Measurements from ENCODE around the gene ENO3. TPM values are rescaled to one million over a fixed set of nuclear protein-coding genes. Genes with fewer than 3 reads are reported as not detected.

The ENO3 gene
- total RNA-seq, 1 donor from 2014 or later: 549 TPM

DNA sequence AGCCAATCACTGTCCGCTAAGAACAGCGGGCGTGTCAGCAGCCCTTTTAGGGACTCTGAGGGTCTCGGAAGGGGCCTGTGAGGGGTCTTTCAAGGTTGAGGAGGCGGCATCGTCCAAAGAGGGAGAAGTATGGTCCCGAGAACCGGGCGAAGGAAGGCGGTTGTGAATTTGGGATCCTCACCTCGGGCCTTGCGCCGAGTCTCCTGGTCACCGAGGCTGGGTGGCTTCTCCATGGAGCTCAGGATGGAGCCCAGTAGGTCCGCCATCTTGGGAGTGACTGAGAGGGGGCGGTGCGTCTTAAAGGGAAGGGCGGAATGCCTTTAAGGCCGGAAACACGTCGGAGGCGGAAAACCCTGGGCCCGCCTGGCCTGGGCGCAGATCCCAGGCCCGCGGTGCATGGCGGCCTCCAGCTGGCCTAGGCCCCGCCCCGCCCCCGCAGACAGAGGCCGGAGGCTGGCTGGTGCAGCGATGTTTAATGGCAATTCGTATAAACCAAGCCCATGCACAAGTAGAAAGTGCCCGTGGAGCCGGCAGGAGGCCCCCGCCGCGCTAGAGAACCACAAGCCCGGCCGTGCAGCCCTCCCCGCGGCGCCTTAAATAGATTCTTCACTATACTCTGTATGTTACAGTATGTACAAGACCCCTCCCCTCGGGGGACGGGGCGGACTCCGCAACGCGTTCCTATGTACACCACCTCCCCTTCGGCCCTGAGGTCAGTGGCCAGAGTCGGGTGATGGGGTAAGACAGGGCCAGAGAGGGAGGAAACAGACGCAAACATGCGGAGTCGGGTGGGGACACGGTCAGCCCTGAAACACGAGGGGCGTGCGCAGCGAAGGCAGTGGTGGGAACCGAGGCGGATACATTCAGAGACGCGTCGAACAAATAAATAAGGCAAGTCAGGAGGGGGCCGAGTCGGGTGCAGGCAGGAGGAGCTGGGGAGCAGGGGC, 16.9 kb downstream of the ENO3 start, which contains the start of gene SPAG7:
TSS of gene SPAG7 (minus strand) at position 279 of the 947 bp plus-strand sequence. CDS start at position 266, 13 bp downstream.
- ATAC-seq (peak; percentile 88), DNase-seq (ENCODE audit: missing footprints) (peak; percentile 97)
- intact Hi-C loops (cut with DNase I): loop anchor here (1.0 to 5.0 kb wide), 4 partner anchors 19 to 61 kb away; partner anchors contain the start of genes CAMTA2, PFN1, RNF167 and SLC25A11

DNA sequence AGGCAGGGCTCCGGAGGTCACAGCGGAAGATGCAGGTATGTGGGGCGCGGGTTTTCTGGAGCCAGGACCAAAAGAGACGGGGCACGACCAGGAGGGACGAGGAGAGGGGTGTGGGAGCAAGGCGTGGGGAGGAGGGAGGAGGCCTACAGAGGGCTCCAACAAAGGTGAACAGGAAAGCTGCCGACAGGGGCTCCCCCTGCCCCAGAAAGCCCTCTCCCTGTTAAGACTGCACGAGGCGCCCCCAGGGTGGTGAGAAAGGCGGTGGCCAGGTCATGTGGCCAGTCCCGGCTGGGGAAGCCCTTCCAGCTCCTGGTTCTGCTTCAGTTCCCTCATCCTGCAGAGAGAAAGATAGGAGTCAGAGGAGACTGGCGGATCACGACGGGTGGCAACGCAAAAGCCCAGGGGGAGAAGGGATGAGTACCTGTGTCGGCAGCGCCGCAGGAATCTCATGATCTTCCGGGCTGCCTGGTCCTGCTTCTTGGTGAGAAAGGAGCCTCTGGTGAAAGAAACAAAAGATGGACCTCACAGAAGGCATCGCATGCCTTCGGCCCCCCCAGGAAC, 17.6 kb downstream of the ENO3 start:
- intact Hi-C loops (cut with DNase I): loop anchor here (1.0 to 5.0 kb wide), 2 partner anchors 19 to 61 kb away; partner anchors contain the start of gene CAMTA2
- ATAC-seq (no peak), DNase-seq (ENCODE audit: missing footprints) (no peak)

DNA sequence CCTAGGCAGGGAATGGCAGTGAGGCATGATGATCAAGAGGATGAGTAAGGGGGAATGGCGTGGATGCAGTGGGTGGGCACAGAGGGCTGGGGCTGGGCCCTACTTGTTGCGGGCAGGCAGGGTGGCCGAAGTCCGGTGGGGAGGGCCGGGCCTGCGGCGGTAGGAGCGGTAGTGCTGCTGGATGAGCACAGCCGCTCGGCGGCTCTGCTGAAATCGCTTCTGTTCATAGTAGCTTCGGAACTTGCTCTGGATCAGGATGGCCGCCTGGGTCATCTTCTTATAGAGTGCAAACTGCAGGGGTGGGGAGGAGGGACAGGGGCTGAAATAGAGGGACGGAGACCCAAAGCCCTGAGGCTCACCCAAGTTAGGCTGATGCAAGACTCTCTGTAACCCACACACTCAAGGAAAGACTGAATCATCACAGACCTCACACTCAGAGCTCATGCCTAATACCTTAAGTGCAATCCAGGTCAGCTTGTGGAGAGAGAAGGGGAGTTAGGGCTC, 18.2 kb downstream of the ENO3 start:
- ATAC-seq: no peak
- DNase-seq (ENCODE audit: missing footprints): no peak
- intact Hi-C loops (cut with DNase I): loop anchor here (5.0 kb wide), 1 partner anchor 62 kb away; no protein-coding TSS in a partner anchor

GRCh38 chr17:4969551-4970173, 18.7 kb downstream of the ENO3 start:
- DNase-seq (ENCODE audit: missing footprints): no peak
- intact Hi-C loops (cut with DNase I): loop anchor here (5.0 kb wide), 1 partner anchor 62 kb away; no protein-coding TSS in a partner anchor
- ATAC-seq: no peak

DNA sequence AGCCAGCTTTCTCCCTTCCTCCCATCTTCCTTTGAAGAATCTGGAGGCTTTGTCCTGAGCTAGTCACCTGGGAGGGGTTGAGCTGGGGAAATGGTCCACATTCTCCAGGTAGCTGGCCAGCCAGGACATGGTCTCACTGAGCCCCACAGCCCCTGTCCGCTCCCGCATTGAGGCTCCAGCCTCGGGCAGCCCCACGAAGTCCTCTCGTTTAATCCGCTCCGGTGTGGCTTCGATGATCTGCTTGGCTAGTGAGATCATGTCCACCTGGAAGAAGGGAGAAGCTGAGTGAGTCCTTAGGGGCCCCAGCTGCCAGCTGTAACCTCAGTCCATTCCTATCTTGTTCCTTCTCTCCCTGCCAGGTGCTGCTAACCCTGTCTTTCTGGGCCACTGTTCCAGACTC, 19.4 kb downstream of the ENO3 start:
- intact Hi-C loops (cut with DNase I): no loop called here
- ATAC-seq (no peak), DNase-seq (ENCODE audit: missing footprints) (no peak)

- intact Hi-C loops (cut with DNase I): no loop called here
- ATAC-seq: no peak
- no peak for DNase-seq (ENCODE audit: missing footprints)
Observed at GRCh38 chr17:4971826-4972225, 20.9 kb downstream of the ENO3 start.

DNA sequence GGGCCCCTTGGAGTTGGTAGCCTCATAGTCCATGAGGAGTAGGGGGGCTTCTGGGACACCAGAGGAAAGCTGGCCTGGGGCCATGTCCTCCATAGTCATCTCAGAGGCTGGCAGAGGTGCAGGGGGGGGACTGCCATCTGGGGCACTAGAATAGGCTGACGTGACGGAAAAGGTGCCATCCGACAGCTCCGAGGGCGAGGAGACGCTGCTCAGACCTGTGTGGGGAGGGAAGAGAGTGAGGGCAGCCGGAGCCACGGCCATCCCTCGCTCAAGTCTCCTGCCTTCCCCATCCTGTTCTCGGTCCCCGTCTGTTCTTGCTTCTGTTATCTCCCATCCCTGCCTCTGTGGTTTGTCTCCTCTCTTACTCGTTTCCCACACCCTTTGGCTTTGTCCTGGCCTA, 21.4 kb downstream of the ENO3 start:
- DNase-seq (ENCODE audit: missing footprints) (no peak), ATAC-seq (no peak)
- intact Hi-C loops (cut with DNase I): no loop called here

DNA sequence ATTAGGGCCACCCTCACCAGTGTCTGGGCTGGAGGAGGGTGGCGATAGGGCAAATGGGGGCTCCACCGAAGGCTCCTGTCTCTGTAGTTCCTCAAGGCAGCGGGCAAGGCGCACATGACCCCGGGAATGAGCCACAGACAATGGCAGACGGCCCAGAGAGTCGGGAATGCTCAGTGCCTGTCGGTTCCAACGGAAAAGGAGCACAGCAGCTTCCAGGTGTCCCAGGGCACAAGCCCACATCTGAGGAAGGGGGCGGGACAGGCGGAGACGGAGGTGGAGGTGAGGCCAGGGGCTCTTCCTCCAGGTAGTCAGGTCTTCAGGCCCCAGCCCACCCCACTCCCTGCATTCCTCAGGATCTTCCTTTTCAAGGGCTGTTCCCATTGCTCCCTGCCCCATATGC, 21.8 kb downstream of the ENO3 start:
- intact Hi-C loops (cut with DNase I): no loop called here
- ATAC-seq (no peak), DNase-seq (ENCODE audit: missing footprints) (no peak)

- intact Hi-C loops (cut with DNase I): no loop called here
- DNase-seq (ENCODE audit: missing footprints): no peak
- peak; percentile 0 for ATAC-seq
Observed at GRCh38 chr17:4973256-4974114, 22.6 kb downstream of the ENO3 start.

DNA sequence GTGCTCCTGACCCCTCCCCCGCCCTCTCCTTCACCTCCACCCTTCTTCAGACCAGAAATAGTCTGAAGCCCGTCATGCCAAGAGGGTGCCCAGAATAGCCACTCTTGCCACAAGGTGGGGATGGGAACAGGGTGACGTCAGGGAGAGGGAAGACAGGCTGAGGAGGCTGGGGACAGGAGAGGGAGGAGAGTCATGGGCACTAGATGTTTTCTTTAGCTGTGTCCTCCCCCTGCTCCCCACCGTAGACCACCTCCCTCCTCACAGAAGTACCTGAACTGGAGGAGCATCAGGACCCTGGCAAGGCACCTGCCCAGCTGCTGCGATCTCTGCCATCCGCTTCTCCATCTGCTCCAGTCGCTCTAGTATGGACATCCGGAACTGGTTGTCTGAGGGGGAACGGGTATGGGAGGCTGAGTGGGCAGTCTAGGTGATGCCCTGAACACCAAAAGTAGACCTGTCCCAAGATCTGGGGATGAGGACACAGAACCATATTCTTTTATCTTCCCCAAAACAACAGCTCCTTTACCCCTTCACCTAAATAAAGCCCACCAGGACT, 23.3 kb downstream of the ENO3 start:
- DNase-seq (ENCODE audit: missing footprints): no peak
- intact Hi-C loops (cut with DNase I): no loop called here
- ATAC-seq: peak; percentile 71

DNA sequence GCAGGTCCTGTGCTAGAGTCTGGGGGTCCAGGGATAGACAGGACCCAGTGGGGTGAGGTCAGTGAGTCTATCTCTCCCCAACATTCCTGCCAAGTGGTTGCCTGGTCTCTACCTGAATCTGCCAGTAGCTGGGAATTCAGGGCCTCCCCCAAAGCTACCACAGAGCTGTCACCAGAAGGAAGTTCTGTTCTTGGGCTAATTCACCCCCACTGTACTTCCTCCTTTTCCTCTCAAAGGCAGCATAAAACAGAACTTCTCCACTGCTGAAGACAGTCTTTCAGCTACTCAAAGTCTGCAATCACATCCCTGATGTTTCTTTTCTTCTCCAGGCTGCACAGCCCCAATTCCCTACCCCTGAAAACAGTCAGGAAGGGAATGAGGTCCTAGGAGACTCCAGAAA, 27.8 kb downstream of the ENO3 start:
- no peak for ATAC-seq
- no peak for DNase-seq (ENCODE audit: missing footprints)
- intact Hi-C loops (cut with DNase I): no loop called here

DNA sequence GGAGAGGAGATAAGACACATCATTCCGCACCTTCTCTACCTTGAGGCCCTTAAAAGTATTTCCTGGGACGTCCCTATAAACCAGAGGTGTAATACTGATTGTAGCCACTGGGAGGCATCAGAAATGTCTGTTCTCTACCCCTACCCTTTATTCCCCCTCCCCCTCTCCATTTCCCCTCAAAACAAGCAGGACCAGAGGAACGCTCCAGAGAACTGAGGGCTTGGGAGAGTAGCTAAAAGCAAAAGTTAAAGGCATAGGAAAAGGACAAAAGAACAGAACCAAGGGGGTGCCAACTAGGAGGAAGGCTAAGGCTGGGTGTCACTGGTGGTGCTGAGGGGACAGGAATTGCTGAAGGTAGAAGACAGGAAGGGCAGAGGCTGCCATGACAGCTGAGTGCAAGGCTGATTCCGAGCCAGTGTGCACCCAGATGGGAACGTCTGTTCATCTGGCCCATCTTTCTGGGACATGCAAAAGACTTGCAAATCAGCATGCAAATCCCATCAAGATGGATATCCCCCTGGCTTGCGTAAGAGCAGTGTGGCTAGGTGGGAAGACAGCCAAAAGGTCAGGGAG, 29.8 kb downstream of the ENO3 start:
- ATAC-seq: no peak
- intact Hi-C loops (cut with DNase I): loop anchor here (2.0 kb wide), 1 partner anchor 82 kb away; no protein-coding TSS in a partner anchor
- no peak for DNase-seq (ENCODE audit: missing footprints)

DNA sequence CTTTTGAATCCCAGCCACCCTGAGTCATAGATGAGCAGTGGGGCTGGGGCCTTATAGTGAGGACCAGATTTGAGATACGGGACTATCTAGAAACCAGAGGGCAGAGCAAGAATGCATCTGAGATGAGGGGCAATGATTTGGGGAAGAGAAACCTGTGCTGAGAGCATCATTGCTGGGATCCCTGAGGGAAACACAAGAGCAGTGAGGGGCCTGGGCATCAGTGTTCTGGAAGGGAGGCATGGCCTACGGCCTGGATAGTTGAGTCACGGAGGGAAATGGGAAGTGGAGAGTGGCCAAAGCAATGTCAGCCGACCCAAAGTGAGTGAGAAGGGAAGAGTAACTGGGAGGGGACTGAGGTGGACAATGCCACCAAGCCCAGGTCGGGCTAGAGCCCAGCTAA, 31.4 kb downstream of the ENO3 start:
- intact Hi-C loops (cut with DNase I): no loop called here
- ATAC-seq (no peak), DNase-seq (ENCODE audit: missing footprints) (no peak)

DNA sequence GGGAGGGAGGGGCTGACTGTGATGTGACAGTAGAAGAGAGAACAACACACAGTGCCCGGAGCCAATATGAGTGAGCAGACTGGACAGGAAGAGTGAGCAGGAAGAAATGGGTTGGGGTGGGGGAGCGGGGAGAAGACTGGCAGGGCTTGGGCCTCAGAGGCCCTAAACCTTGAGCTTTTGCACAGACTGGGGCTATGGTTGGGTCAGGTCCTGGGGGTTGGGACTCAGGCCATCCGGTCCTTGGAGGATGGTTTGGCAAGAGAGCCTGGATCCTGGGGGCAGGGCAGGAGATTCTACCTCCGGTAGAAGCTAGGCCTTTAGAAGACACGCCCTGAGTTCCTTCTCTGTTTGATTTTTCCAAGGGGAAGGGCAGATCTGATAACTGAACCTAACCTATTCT, 35.5 kb downstream of the ENO3 start:
- ATAC-seq (no peak), DNase-seq (ENCODE audit: missing footprints) (no peak)
- intact Hi-C loops (cut with DNase I): loop anchor here (5.0 kb wide), 1 partner anchor 39 kb away; the partner anchor contains the start of gene PFN1

GRCh38 chr17:4986951-4987766, 36.2 kb downstream of the ENO3 start, which contains the start of gene CAMTA2:
CAMTA2 (minus strand) TSS chr17:4987675; CDS start chr17:4986222, 1,453 bp downstream.
- peak; percentile 97 for DNase-seq (ENCODE audit: missing footprints)
- intact Hi-C loops (cut with DNase I): loop anchor here (1.0 to 5.0 kb wide), 3 partner anchors 19 to 78 kb away; partner anchors contain the start of gene PFN1
- peak; percentile 93 for ATAC-seq

DNA sequence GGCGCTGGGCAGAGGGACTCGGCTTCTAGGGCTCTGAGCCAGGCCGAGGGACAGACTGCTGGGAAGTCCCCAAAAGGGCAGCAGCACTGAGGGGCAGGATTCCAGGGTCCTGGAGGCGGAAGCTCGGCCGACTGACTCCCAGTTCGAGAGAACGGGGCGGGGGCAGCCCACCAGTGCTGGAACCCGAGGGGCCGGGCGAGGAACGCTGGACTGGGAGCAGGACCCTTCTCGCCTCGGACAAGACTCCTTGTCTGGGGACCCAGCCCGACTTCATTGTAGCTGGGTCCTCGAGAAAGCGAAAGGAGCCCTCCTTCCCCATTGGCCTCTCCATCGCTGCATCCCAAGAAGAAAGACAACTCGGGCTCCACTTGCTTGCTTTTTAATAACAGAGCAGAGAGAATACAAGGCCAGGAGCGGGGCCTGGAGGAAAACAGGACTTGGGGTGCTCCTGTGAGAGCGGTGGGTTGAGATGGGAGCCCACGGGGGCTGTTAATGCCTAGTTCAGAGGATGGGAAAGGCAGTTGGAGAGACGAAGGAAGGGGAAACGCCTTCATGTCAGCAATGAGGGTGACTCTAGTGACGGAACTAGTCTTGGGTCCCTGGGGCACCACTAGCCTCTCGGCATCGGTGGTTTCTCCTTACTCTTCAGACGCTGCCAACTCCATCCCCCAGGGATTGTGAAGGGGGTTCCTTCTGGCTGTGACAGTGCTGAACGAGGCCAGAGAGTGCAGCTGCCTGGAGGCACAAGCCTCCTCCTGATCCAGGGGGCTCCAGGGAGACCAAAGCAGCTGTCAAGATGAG, 37.0 kb downstream of the ENO3 start:
- DNase-seq (ENCODE audit: missing footprints) (no peak), ATAC-seq (peak; percentile 43)
- intact Hi-C loops (cut with DNase I): loop anchor here (1.0 to 5.0 kb wide), 3 partner anchors 20 to 79 kb away; partner anchors contain the start of gene PFN1

Measured in Right ventricle myocardium inferior (tissue), 1 donor.